ENCODE measurements around the gene DMBT1.

DMBT1 gene

DNA sequence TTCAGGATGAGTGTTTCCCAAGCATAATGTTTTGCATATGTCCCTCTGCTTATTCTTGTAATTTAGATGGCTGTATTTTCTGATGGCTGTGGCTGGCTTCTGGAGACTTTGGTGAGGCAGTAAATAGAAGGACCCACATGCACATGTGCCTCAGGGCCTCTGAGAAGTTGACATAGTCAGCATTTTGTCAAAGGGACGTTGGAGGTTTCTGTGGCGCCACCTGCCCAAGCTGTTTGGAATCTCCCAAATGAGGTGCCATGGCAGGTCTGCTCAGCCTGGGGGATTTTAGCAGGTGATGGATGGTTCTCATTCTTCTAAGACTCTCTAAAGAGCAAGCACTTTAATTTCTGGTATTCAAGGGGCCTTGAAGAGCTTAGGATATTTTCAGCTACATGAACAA, 109.3 kb downstream of the DMBT1 start:
- Histone ChIP-seq H3K79me2 (ENCODE audit: insufficient read depth, low read length) (no peaks in the 10 kb centered on the region), H3K4me1 (ENCODE audit: insufficient read depth, low read length) (no peaks in the 10 kb centered on the region), H3K4me3 (ENCODE audit: low read depth in 1 of 2, low read length in 2 of 2) (no peak overlapping the region), H2AFZ (ENCODE audit: low read depth, low read length) (no peak overlapping the region), H3K36me3 (ENCODE audit: insufficient read depth, low read length) (no peaks in the 10 kb centered on the region), H3K27me3 (ENCODE audit: insufficient read depth, low read length, poor library complexity) (peaks cover 9% of the 10 kb centered on the region), H3K9ac (ENCODE audit: low read depth, low read length) (no peak overlapping the region), H3K27ac (ENCODE audit: low read length) (no peak overlapping the region), H3K9me3 (ENCODE audit: insufficient read depth, low read length, severe bottlenecking) (no peaks in the 10 kb centered on the region), H4K20me1 (ENCODE audit: insufficient read depth, low read length) (no peaks in the 10 kb centered on the region), H3K4me2 (ENCODE audit: insufficient read depth, low read length) (no peak overlapping the region)
- DNase-seq, result no peak
- ATAC-seq (ENCODE audit: insufficient read depth, low read depth), result no peak
- no peak for TF ChIP-seq EZH2 (IDR thresholded peaks at IDR 0.05; ENCODE audit: borderline replicate concordance, low read depth, low read length, severe bottlenecking)

DNA sequence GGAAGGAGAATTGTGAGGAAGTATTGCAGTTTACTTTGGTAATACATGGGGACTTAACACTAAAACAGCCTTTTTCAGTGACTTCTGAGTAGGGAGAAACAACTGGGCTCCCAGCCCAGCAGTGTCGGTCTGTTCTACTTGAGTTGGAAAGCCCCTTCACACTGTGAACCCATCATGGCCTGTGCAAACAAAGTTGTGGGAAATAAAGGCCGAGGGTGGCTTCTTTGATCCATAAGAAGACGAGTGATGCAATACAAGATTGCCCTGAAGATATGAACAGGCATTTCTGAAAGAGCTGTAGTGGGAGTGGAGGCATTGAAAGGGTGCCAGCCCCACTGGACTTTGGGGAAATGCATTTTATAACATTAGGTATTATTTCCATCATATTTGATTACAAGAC, 110.8 kb downstream of the DMBT1 start:
- ATAC-seq (ENCODE audit: insufficient read depth, low read depth), result no peak
- Histone ChIP-seq H3K27me3 (ENCODE audit: insufficient read depth, low read length, poor library complexity) (peaks cover 6% of the 10 kb centered on the region), H3K4me3 (ENCODE audit: low read depth in 1 of 2, low read length in 2 of 2) (no peak overlapping the region), H2AFZ (ENCODE audit: low read depth, low read length) (no peak overlapping the region), H3K36me3 (ENCODE audit: insufficient read depth, low read length) (no peaks in the 10 kb centered on the region), H4K20me1 (ENCODE audit: insufficient read depth, low read length) (no peaks in the 10 kb centered on the region), H3K4me2 (ENCODE audit: insufficient read depth, low read length) (no peak overlapping the region), H3K9ac (ENCODE audit: low read depth, low read length) (no peak overlapping the region), H3K27ac (ENCODE audit: low read length) (no peak overlapping the region), H3K4me1 (ENCODE audit: insufficient read depth, low read length) (no peaks in the 10 kb centered on the region), H3K79me2 (ENCODE audit: insufficient read depth, low read length) (no peaks in the 10 kb centered on the region), H3K9me3 (ENCODE audit: insufficient read depth, low read length, severe bottlenecking) (no peaks in the 10 kb centered on the region)
- TF ChIP-seq EZH2 (IDR thresholded peaks at IDR 0.05; ENCODE audit: borderline replicate concordance, low read depth, low read length, severe bottlenecking), result no peak
- TF ChIP-seq, protein P1, sequence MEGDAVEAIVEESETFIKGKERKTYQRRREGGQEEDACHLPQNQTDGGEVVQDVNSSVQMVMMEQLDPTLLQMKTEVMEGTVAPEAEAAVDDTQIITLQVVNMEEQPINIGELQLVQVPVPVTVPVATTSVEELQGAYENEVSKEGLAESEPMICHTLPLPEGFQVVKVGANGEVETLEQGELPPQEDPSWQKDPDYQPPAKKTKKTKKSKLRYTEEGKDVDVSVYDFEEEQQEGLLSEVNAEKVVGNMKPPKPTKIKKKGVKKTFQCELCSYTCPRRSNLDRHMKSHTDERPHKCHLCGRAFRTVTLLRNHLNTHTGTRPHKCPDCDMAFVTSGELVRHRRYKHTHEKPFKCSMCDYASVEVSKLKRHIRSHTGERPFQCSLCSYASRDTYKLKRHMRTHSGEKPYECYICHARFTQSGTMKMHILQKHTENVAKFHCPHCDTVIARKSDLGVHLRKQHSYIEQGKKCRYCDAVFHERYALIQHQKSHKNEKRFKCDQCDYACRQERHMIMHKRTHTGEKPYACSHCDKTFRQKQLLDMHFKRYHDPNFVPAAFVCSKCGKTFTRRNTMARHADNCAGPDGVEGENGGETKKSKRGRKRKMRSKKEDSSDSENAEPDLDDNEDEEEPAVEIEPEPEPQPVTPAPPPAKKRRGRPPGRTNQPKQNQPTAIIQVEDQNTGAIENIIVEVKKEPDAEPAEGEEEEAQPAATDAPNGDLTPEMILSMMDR (IDR thresholded peaks at IDR 0.05; ENCODE audit: borderline replicate concordance, extremely low read depth, low read length, poor library complexity, severe bottlenecking), result no peak
- no peak for DNase-seq

DNA sequence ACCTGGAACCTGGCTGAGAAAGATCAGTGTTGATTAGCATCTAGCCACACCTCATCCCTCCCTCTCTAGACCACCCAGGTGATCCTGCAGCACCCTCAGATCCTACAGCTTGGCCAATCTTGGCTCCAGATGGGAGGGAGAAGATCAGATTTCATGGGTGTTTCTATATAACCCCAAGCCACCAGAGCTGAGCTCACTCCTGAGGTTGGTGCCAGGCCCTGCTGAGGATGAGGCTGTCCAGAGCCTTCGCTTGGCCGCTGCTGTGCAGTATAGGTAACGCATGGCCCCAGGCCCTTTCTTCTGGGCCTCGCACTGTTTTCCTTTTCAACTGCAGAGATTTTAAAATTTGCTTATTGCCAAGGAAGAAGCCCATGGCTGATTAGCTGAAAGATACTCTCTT, 112.1 kb downstream of the DMBT1 start:
- H3K27me3 ChIP-seq (ENCODE audit: insufficient read depth, low read length, poor library complexity), result peaks cover 6% of the 10 kb centered on the region
- no peaks in the 10 kb centered on the region for H3K4me1 ChIP-seq (ENCODE audit: insufficient read depth, low read length)
- H3K79me2 ChIP-seq (ENCODE audit: insufficient read depth, low read length), result no peaks in the 10 kb centered on the region
- H3K9me3 ChIP-seq (ENCODE audit: insufficient read depth, low read length, severe bottlenecking), result no peaks in the 10 kb centered on the region
- no peaks in the 10 kb centered on the region for H4K20me1 ChIP-seq (ENCODE audit: insufficient read depth, low read length)
- ATAC-seq (ENCODE audit: insufficient read depth, low read depth), result no peak
- H3K27ac ChIP-seq (ENCODE audit: low read length), result no peak overlapping the region
- H3K9ac ChIP-seq (ENCODE audit: low read depth, low read length), result no peak overlapping the region
- H3K4me3 ChIP-seq (ENCODE audit: low read depth in 1 of 2, low read length in 2 of 2), result no peak overlapping the region
- no peak for DNase-seq
- H3K4me2 ChIP-seq (ENCODE audit: insufficient read depth, low read length), result no peak overlapping the region
- TF ChIP-seq EZH2 (IDR thresholded peaks at IDR 0.05; ENCODE audit: borderline replicate concordance, low read depth, low read length, severe bottlenecking), result no peak
- TF ChIP-seq, protein P1 (IDR thresholded peaks at IDR 0.05; ENCODE audit: borderline replicate concordance, extremely low read depth, low read length, poor library complexity, severe bottlenecking), result no peak
- no peak overlapping the region for H2AFZ ChIP-seq (ENCODE audit: low read depth, low read length)
- no peaks in the 10 kb centered on the region for H3K36me3 ChIP-seq (ENCODE audit: insufficient read depth, low read length)

DNA sequence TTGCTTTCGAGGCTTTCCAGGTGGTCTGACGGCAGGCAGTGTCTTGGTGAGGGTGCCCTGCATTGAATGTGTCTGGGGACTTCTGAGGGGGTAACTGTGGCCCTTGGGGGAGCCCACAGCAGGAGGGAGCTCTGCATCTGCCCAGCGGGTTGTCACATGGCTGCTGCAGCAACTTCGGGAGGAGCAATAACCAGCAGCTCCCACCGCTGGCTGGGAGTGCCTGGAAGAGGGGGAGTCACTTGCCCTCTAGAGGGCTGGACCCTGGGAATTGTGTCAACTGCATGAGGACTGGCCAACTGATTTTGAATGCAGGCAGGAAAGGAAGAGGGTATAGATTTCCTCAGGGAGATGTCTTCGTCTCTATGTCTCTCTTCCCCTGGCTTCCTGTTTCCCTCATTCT, 112.7 kb downstream of the DMBT1 start:
- Histone ChIP-seq H4K20me1 (ENCODE audit: insufficient read depth, low read length) (no peaks in the 10 kb centered on the region), H3K36me3 (ENCODE audit: insufficient read depth, low read length) (no peaks in the 10 kb centered on the region), H3K79me2 (ENCODE audit: insufficient read depth, low read length) (no peaks in the 10 kb centered on the region), H2AFZ (ENCODE audit: low read depth, low read length) (no peak overlapping the region), H3K9me3 (ENCODE audit: insufficient read depth, low read length, severe bottlenecking) (no peaks in the 10 kb centered on the region), H3K4me2 (ENCODE audit: insufficient read depth, low read length) (no peak overlapping the region), H3K27me3 (ENCODE audit: insufficient read depth, low read length, poor library complexity) (peaks cover 6% of the 10 kb centered on the region), H3K9ac (ENCODE audit: low read depth, low read length) (no peak overlapping the region), H3K4me3 (ENCODE audit: low read depth in 1 of 2, low read length in 2 of 2) (no peak overlapping the region), H3K27ac (ENCODE audit: low read length) (no peak overlapping the region), H3K4me1 (ENCODE audit: insufficient read depth, low read length) (no peaks in the 10 kb centered on the region)
- ATAC-seq (ENCODE audit: insufficient read depth, low read depth) (no peak), DNase-seq (no peak)
- TF ChIP-seq, protein P1 (IDR thresholded peaks at IDR 0.05; ENCODE audit: borderline replicate concordance, extremely low read depth, low read length, poor library complexity, severe bottlenecking), result no peak
- no peak for TF ChIP-seq EZH2 (IDR thresholded peaks at IDR 0.05; ENCODE audit: borderline replicate concordance, low read depth, low read length, severe bottlenecking)

Measured in DND-41 (cell line).